ENCODE data around the gene PIGZ.
A peak's percentile ranks its signal among the peaks of the same experiment; 100 is the strongest.

PIGZ gene

GRCh38 chr3:196942915-196943277 is 25.7 kb downstream of the PIGZ start:
- DNase-seq (ENCODE audit: low read depth): peak; percentile 12
- H3K4me3 ChIP-seq (ENCODE audit: control insufficient read depth, low read depth, low read length): peak overlapping the region; percentile 99
- TF ChIP-seq CTCF (conservative IDR thresholded peaks at IDR 0.05; ENCODE audit: control insufficient read depth, insufficient read depth, low read depth, low read length): no peak

GRCh38 chr3:196942226-196942914 is 26.3 kb downstream of the PIGZ start, which contains the start of gene NCBP2:
NCBP2 (minus strand) TSS chr3:196942528; CDS start chr3:196942503, 25 bp downstream.
- H3K4me3 ChIP-seq (ENCODE audit: control insufficient read depth, low read depth, low read length): peak within 1 kb of the TSS; percentile 99
- TF ChIP-seq CTCF (conservative IDR thresholded peaks at IDR 0.05; ENCODE audit: control insufficient read depth, insufficient read depth, low read depth, low read length): peak; percentile 51

GRCh38 chr3:196941729-196942225 is 26.9 kb downstream of the PIGZ start:
- DNase-seq (ENCODE audit: low read depth): peak; percentile 49
- no peak for TF ChIP-seq CTCF (conservative IDR thresholded peaks at IDR 0.05; ENCODE audit: control insufficient read depth, insufficient read depth, low read depth, low read length)
- H3K4me3 ChIP-seq (ENCODE audit: control insufficient read depth, low read depth, low read length): peak overlapping the region; percentile 99

More at GRCh38 chr3:196942226-196942914, 26.3 kb downstream of the PIGZ start, which contains the start of gene NCBP2:
- DNase-seq (ENCODE audit: low read depth): peak; percentile 97

- TF ChIP-seq CTCF (conservative IDR thresholded peaks at IDR 0.05; ENCODE audit: control insufficient read depth, insufficient read depth, low read depth, low read length): no peak
Observed at GRCh38 chr3:196938576-196938975, 30.1 kb downstream of the PIGZ start.

GRCh38 chr3:196938124-196938523 is 30.5 kb downstream of the PIGZ start:
- no peak overlapping the region for H3K4me3 ChIP-seq (ENCODE audit: control insufficient read depth, low read depth, low read length)
- peak; percentile 17 for DNase-seq (ENCODE audit: low read depth)
- no peak for TF ChIP-seq CTCF (conservative IDR thresholded peaks at IDR 0.05; ENCODE audit: control insufficient read depth, insufficient read depth, low read depth, low read length)

More at GRCh38 chr3:196938576-196938975, 30.1 kb downstream of the PIGZ start:
- no peak overlapping the region for H3K4me3 ChIP-seq (ENCODE audit: control insufficient read depth, low read depth, low read length)
- DNase-seq (ENCODE audit: low read depth): no peak

- DNase-seq (ENCODE audit: low read depth): no peak
- H3K4me3 ChIP-seq (ENCODE audit: control insufficient read depth, low read depth, low read length): no peak overlapping the region
- no peak for TF ChIP-seq CTCF (conservative IDR thresholded peaks at IDR 0.05; ENCODE audit: control insufficient read depth, insufficient read depth, low read depth, low read length)
Observed at GRCh38 chr3:196936288-196936687, 32.3 kb downstream of the PIGZ start.
